K562 (cell line): Measurements from ENCODE around the gene TPPP. TPM values are rescaled to one million over a fixed set of nuclear protein-coding genes. Genes with fewer than 3 reads are reported as not detected.

Experiments
- ATAC-seq: fragments of 200-7000 bp; cut with Tn5 transposase; 3 replicates; pipeline ENCODE4 v1.9.1; 2020; ENCODE audit warnings: moderate library complexity
- BruUV-seq: library from RNA; stranded (reverse); fragments of 400-500 nt; replicated peaks from 2 replicates; lab custom pipeline; 2021; lab: Mats Ljungman, UMichigan
- CTCF ChIA-PET: fragments of 300-600 bp; formaldehyde crosslinking; extraction: SDS; loops from one replicate; lab custom pipeline; 2021; ENCODE audit warnings: low intra/inter-chr PET ratio; lab: Yijun Ruan, JAX
- POLR2A ChIA-PET: fragments of 300-600, 350-650 bp; sonication (Branson Sonifier 250); formaldehyde crosslinking; extraction: SDS; loops from one replicate; lab custom pipeline; 2021; ENCODE audit warnings: antibody characterized with exemption, inconsistent platforms; lab: Yijun Ruan, JAX
- DNase-seq, 4 experiments: peaks; one replicate each; pipeline versions ENCODE4 v3.0.0 to v3.0.0-alpha.2; 2011 to 2018; ENCODE audit warnings: low spot score in 3 of 4, mixed read lengths in 3 of 4; ENCODE audit errors: extremely low read depth in 1 of 4
- FAIRE-seq: peaks from 2 replicates; lab custom pipeline; 2011; peaks lifted over from hg19 to GRCh38; lab: Jason Lieb, UNC
- H2AFZ ChIP-seq: 2 replicates; pipeline ENCODE4 v1.6.0; 2011; ENCODE audit warnings: low read depth, low read length, control low read depth, inconsistent platforms
- H3K27ac ChIP-seq: fragments of 200-600 bp; 3 replicates; pipeline ENCODE4 v1.8.0; 2011; ENCODE audit warnings: low read depth, mild to moderate bottlenecking, control low read depth, inconsistent platforms, low read length, moderate library complexity, mixed read lengths; ENCODE audit errors: extremely low read depth
- H3K27me3 ChIP-seq, 2 experiments: fragments of 300-600 bp in 1 of 2; 2 replicates in 1 of 2; 3 replicates in 1 of 2; pipeline versions ENCODE4 v1.6.0 to v1.8.0; 2011; ENCODE audit warnings: inconsistent platforms in 2 of 2, low read length in 2 of 2, mild to moderate bottlenecking in 1 of 2, mixed read lengths in 1 of 2, moderate library complexity in 1 of 2; ENCODE audit not compliant: control insufficient read depth in 2 of 2, insufficient read depth in 2 of 2
- H3K36me3 ChIP-seq: fragments of 300-600 bp; 3 replicates; pipeline ENCODE4 v1.8.0; 2011; ENCODE audit warnings: mild to moderate bottlenecking, low read length, inconsistent platforms; ENCODE audit not compliant: control insufficient read depth, insufficient read depth
- H3K4me1 ChIP-seq, 2 experiments: fragments of 200-600 bp in 1 of 2; replicated peaks in 1 of 2; 2 replicates in 1 of 2; 3 replicates in 1 of 2; pipeline versions ENCODE4 v1.5.1 to v1.8.0; 2011; ENCODE audit warnings: inconsistent platforms in 2 of 2, low read length in 2 of 2, mild to moderate bottlenecking in 1 of 2, mixed read lengths in 1 of 2, moderate library complexity in 1 of 2; ENCODE audit not compliant: control insufficient read depth in 2 of 2, insufficient read depth in 2 of 2
- H3K4me2 ChIP-seq: 2 replicates; pipeline ENCODE4 v1.6.1; 2011; ENCODE audit warnings: low read length, control low read depth, inconsistent platforms, mixed read lengths; ENCODE audit not compliant: insufficient read depth
- H3K4me3 ChIP-seq: fragments of 200-600 bp; sonication (generic), shearing (Covaris generic); 2 replicates; pipeline ENCODE4 v1.5.1; 2016; ENCODE audit warnings: control low read depth, inconsistent platforms
- H3K79me2 ChIP-seq: fragments of 200-600 bp; 3 replicates; pipeline ENCODE4 v1.8.0; 2011; ENCODE audit warnings: low read length, inconsistent platforms; ENCODE audit not compliant: control insufficient read depth, insufficient read depth
- H3K9ac ChIP-seq, 2 experiments: 2 replicates each; pipeline versions ENCODE4 v1.6.0 to v1.6.1; 2011; ENCODE audit warnings: low read depth in 2 of 2, low read length in 2 of 2, control low read depth in 1 of 2, inconsistent platforms in 1 of 2, mild to moderate bottlenecking in 1 of 2, mixed read lengths in 1 of 2; ENCODE audit not compliant: insufficient read depth in 1 of 2
- H3K9me1 ChIP-seq: one replicate; pipeline ENCODE4 v1.6.0; 2011; ENCODE audit warnings: inconsistent platforms, mild to moderate bottlenecking, low read length, moderate library complexity; ENCODE audit not compliant: control insufficient read depth, insufficient read depth
- H3K9me3 ChIP-seq: replicated peaks from 2 replicates; pipeline ENCODE4 v1.5.1; 2011; ENCODE audit warnings: low read depth, low read length, inconsistent platforms; ENCODE audit not compliant: control insufficient read depth, insufficient read depth
- H4K20me1 ChIP-seq: replicated peaks from 2 replicates; pipeline ENCODE4 v1.6.1; 2011; ENCODE audit warnings: low read length, inconsistent platforms, mixed read lengths; ENCODE audit not compliant: control insufficient read depth, insufficient read depth
- KDM2B ChIP-seq: fragments of 250-450 bp; sonication (Bioruptor Pico); IDR thresholded peaks from 2 replicates; pipeline ENCODE4 v1.8.0; 2021; ENCODE audit warnings: mild to moderate bottlenecking, moderate library complexity
- MAZ ChIP-seq, 2 experiments: fragments of 450-650 bp in 1 of 2; sonication (generic) in 1 of 2; formaldehyde crosslinking; IDR thresholded peaks in 1 of 2; conservative IDR thresholded peaks in 1 of 2; 2 replicates each; pipeline versions ENCODE4 v1.4.0 to v1.5.0; 2020; ENCODE audit warnings: mild to moderate bottlenecking in 1 of 2, missing genetic modification reagents in 1 of 2
- MTA3 ChIP-seq: fragments of 450-650 bp; formaldehyde crosslinking; IDR thresholded peaks from 2 replicates; pipeline ENCODE4 v1.6.1; 2017; ENCODE audit warnings: mild to moderate bottlenecking, borderline replicate concordance
- WGBS: fragments of 100-300 bp; shearing (Covaris generic); methylation state at CpG from one replicate; pipeline ENCODE4 v1.1.6; 2016; ENCODE audit warnings: low coverage, mixed read lengths; ENCODE audit not compliant: insufficient coverage; ENCODE audit errors: missing lambda C conversion rate; 5-methylcytosine and 5-hydroxymethylcytosine counted together
- in situ Hi-C: fragments of 300-500 bp; cut with MboI; formaldehyde crosslinking; loops from 4 replicates; pipeline ENCODE4 v1.15.0; 2018; ENCODE audit warnings: inconsistent platforms, mixed read lengths
- intact Hi-C: fragments of 100-400 bp; cut with micrococcal nuclease; formaldehyde crosslinking; loops from 2 replicates; pipeline ENCODE4 v1.14.2; 2022
- polyA plus RNA-seq, 8 experiments: library from polyadenylated mRNA; depleted of rRNA in 4 of 8; stranded (reverse) in 5 of 8; unstranded in 3 of 8; fragments of >200 nt; fragmentation: Nextera tagmentation in 2 of 8; fragmentation: Illumina TruSeq in 1 of 8; extraction: Ambion mirVana in 2 of 8; extraction: Trizol in 1 of 8; gene quantifications; 2 replicates each; pipeline versions ENCODE4 v1.2.1 to v1.2.3, GENCODE V29; 2011 to 2014; ENCODE audit warnings: inconsistent platforms in 1 of 8, missing spikeins in 1 of 8
- total RNA-seq, 7 experiments: library from RNA; depleted of rRNA in 6 of 7; stranded (reverse); fragments of >200 nt in 6 of 7; fragmentation: Illumina TruSeq in 2 of 7; extraction: Trizol in 2 of 7; gene quantifications; 2 replicates each; pipeline versions ENCODE4 v1.2.1 to v1.2.3, GENCODE V29; 2011 to 2021; ENCODE audit warnings: low replicate concordance in 1 of 7
- TF ChIP-seq, protein P1 (sequence below): fragments of 200-800 bp; sonication (Bioruptor generic); IDR thresholded peaks from 2 replicates; pipeline ENCODE4 v1.6.1; 2017; ENCODE audit warnings: missing genetic modification characterization, missing compliant biosample characterization
- TF ChIP-seq, protein P2 (sequence below): fragments of 450-650 bp; IDR thresholded peaks from 2 replicates; pipeline ENCODE4 v1.6.1; 2017; ENCODE audit warnings: antibody characterized with exemption

Gene TPPP
- total and polyA plus RNA-seq, 9 of the 15 experiments (the other 6 are each of a cell fraction or from before 2014, with no cell fraction given) = 0.01 to 0.07 (median 0.03) TPM; not detected in 6

DNA sequence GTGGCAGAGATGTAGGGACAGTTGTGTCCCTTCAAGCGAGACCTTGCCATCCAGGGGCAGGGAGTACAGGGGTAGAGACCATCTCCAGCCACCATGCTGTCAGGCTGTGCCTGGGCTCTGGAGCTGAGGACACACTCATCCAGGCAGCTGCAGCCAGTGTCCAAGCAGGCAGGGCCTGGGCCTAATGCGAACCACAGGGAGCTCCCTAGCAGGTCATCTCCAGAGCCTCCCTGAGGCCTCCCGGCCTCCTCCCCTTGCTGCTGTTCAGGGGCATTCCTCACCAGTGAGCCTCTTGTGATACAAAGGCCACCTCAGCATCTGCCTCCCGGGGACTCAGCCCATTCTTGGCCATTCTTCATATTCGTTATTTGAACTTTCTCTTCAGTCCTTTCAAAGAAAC, 35.0 kb downstream of the TPPP start:
- H3K9ac ChIP-seq = peak overlapping the region; percentile 3 to 63; a peak in 3 of 4 replicates
- FAIRE-seq = peak; percentile 15
- peak overlapping the region; percentile 90 for H3K27ac ChIP-seq

More for the DNA sequence above, 35.0 kb downstream of the TPPP start:
- Histone ChIP-seq H3K79me2 (no peaks in the 10 kb centered on the region; the same call in 1 of the 3 replicates), H3K9me3 (peaks cover 14% of the 10 kb centered on the region), H3K4me3 (no peak overlapping the region), H3K9me1 (no peaks in the 10 kb centered on the region), H3K4me1 (peaks cover 7 to 13% of the 10 kb centered on the region in 2 experiments; a peak in 4 of 5 replicates), H2AFZ (0 out of 2 replicates have a peak overlapping the region, but pooled peaks have one; percentile 3), H3K27me3 (no peaks in the 10 kb centered on the region), H3K36me3 (peaks cover 90% of the 10 kb centered on the region), H4K20me1 (no peaks in the 10 kb centered on the region), H3K4me2 (peak overlapping the region; percentile 45)
- POLR2A ChIA-PET = interaction anchor here (0.6 to 2.0 kb wide), 4 partner anchors 12 to 1498 kb away, joined by 3 to 6 read pairs (median 3); no protein-coding TSS in a partner anchor
- WGBS = 82% methylated on average over 5 of the region's 5 CpGs
- in situ Hi-C loops (loop anchor here (5.0 kb wide), 1 partner anchor 46 kb away; the partner anchor contains the start of gene CEP72), intact Hi-C loops (no loop called here)
- ATAC-seq = peak; percentile 71
- peak in 2 of 4 experiments; percentile 28 to 31 for DNase-seq
- CTCF ChIA-PET = interaction anchor here (0.7 kb wide), 1 partner anchor 1065 kb away, joined by 3 read pairs; no protein-coding TSS in a partner anchor
- BruUV-seq = no TSS peak
- TF ChIP-seq, protein P1, sequence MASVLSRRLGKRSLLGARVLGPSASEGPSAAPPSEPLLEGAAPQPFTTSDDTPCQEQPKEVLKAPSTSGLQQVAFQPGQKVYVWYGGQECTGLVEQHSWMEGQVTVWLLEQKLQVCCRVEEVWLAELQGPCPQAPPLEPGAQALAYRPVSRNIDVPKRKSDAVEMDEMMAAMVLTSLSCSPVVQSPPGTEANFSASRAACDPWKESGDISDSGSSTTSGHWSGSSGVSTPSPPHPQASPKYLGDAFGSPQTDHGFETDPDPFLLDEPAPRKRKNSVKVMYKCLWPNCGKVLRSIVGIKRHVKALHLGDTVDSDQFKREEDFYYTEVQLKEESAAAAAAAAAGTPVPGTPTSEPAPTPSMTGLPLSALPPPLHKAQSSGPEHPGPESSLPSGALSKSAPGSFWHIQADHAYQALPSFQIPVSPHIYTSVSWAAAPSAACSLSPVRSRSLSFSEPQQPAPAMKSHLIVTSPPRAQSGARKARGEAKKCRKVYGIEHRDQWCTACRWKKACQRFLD (CRISPR knock-in tag) = 0 out of 2 replicates have a peak, but pooled peaks have one; percentile 0
- no peak for TF ChIP-seq MAZ (CRISPR knock-in tag; conservative IDR thresholded peaks at IDR 0.05 in 1 of 2, IDR thresholded peaks at IDR 0.05 in 1 of 2)
- no peak for TF ChIP-seq MTA3
- 0 out of 2 replicates have a peak, but pooled peaks have one; percentile 14 for TF ChIP-seq KDM2B (CRISPR knock-in tag)
- TF ChIP-seq, protein P2, sequence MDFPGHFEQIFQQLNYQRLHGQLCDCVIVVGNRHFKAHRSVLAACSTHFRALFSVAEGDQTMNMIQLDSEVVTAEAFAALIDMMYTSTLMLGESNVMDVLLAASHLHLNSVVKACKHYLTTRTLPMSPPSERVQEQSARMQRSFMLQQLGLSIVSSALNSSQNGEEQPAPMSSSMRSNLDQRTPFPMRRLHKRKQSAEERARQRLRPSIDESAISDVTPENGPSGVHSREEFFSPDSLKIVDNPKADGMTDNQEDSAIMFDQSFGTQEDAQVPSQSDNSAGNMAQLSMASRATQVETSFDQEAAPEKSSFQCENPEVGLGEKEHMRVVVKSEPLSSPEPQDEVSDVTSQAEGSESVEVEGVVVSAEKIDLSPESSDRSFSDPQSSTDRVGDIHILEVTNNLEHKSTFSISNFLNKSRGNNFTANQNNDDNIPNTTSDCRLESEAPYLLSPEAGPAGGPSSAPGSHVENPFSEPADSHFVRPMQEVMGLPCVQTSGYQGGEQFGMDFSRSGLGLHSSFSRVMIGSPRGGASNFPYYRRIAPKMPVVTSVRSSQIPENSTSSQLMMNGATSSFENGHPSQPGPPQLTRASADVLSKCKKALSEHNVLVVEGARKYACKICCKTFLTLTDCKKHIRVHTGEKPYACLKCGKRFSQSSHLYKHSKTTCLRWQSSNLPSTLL = no peak
